Ovary (tissue), 9 donors: ENCODE data around the gene RIC1. TPM values are rescaled to one million over a fixed set of nuclear protein-coding genes. Genes with fewer than 3 reads are reported as not detected.

Experiments
- DNase-seq, 5 donors: peaks; one replicate each; pipeline ENCODE4 v3.0.0-alpha.2; 2019 to 2020
- H3K27ac ChIP-seq, 2 donors: fragments of 200-600 bp; one replicate each; pipeline versions ENCODE4 v1.5.1 to v1.8.0; 2019 to 2022
- H3K27me3 ChIP-seq: fragments of 200-600 bp; one replicate; pipeline ENCODE4 v1.8.0; 2022
- H3K36me3 ChIP-seq: fragments of 200-600 bp; sonication (generic); one replicate; pipeline ENCODE4 v1.5.1; 2019
- H3K4me1 ChIP-seq: one replicate; pipeline ENCODE4 v1.8.1; 2013; ENCODE audit warnings: mild to moderate bottlenecking, moderate library complexity; ENCODE audit not compliant: insufficient read depth
- H3K4me3 ChIP-seq: fragments of 200-600 bp; sonication (generic); one replicate; pipeline ENCODE4 v1.5.1; 2017
- H3K9me3 ChIP-seq, 2 donors: fragments of 200-600 bp in 1 of 2; sonication (generic) in 1 of 2; one replicate each; pipeline versions ENCODE4 v1.5.1 to v1.8.1; 2013 to 2019; ENCODE audit warnings: mild to moderate bottlenecking in 1 of 2, moderate library complexity in 1 of 2
- EP300 ChIP-seq: sonication (generic); formaldehyde crosslinking; IDR thresholded peaks from one replicate; pipeline ENCODE4 v1.6.1; 2017; ENCODE audit warnings: antibody characterized with exemption
- POLR2A ChIP-seq: fragments of 450-650 bp; IDR thresholded peaks from one replicate; pipeline ENCODE4 v1.6.1; 2017; ENCODE audit warnings: antibody characterized with exemption, mild to moderate bottlenecking, moderate library complexity
- WGBS, 3 donors: extraction: QIAGEN DNeasy Blood & Tissue Kit in 1 of 3; methylation state at CpG; one replicate each; pipeline versions ENCODE4 v1.1.5 to v1.1.7; 2013 to 2017; 5-methylcytosine and 5-hydroxymethylcytosine counted together
- intact Hi-C, 4 donors: fragments of 100-400 bp; cut with DNase I; formaldehyde crosslinking; loops; one replicate each; pipeline versions ENCODE4 v1.11.0 to v1.15.1; 2022 to 2023
- polyA plus RNA-seq, 2 donors: library from polyadenylated mRNA; stranded (reverse); fragments of 200-250 nt in 1 of 2; fragments of 350-450 nt in 1 of 2; fragmentation: Illumina TruSeq in 1 of 2; extraction: RNeasy Lipid Tissue Mini Kit (QIAGEN cat#74804) in 1 of 2; gene quantifications; one replicate each; pipeline ENCODE4 v1.2.3, GENCODE V29; 2013 to 2014
- total RNA-seq, 7 donors: library from RNA; depleted of rRNA in 2 of 7; stranded (reverse); fragments of >200 nt in 2 of 7; fragmentation: NEBNext Ultra II Directional in 3 of 7; extraction: Animal tissue kit (Norgen Biotek cat#: 25700) in 3 of 7; gene quantifications; one replicate each; pipeline versions ENCODE4 v1.1.0 to v1.2.4, GENCODE V29; 2016 to 2023
- TF ChIP-seq, protein P1 (sequence below), 3 donors: fragments of 450-650 bp in 2 of 3; fragments of 200-600 bp in 1 of 3; IDR thresholded peaks; one replicate each; pipeline versions ENCODE4 v1.5.1 to v1.8.0; 2016 to 2022; ENCODE audit warnings: antibody characterized with exemption in 3 of 3, mild to moderate bottlenecking in 1 of 3
- donor health status: DM: no; HTN: no; CAD: no; lungs with moderate emphysema.
- donor health status: DM: no; HTN: no; CAD: no.
- donor health status: Bipolar disorder and iron deficiency.
- donor health status: DM: yes; HTN: yes; CAD: no.
- donor health status: DM: no; HTN: no; CAD: no.
- donor health status: DM: yes; HTN: yes; CAD: no.

Gene RIC1
- total and polyA plus RNA-seq, 9 donors, result 6.9 to 35.6 (median 18.0) TPM

DNA sequence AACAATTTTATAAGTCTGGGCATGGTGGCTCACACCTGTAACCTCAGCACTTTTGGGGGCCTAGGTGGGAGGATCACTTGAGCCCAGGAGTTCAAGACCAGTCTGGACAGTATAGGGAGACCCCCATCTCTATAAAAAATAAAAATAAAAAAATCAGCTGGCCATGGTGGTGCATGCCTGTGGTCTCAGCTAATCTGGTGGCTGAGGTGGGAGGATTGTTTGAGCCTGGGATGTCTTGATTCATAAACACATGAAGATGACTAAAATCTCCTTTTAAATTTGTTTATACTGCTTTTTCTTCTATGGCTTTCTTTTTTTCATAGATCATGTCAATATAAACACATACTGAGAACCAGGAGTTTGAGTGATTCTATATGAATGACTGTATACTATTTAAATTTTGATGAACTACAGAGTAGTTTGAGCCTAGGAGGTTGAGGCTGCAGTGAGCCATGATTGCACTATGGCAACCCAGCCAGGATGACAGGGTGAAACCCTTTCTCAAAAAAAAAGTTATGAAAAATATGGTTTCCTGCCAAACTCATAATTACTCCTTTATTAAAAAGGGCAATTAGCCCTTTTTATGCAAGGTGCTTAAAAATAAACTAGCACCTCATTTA lies 14.2 kb downstream of the RIC1 start:
- H3K27ac ChIP-seq, result no peak overlapping the region
- intact Hi-C loops, result no loop called here
- H3K9me3 ChIP-seq, result no peaks in the 10 kb centered on the region
- TF ChIP-seq, protein P1, sequence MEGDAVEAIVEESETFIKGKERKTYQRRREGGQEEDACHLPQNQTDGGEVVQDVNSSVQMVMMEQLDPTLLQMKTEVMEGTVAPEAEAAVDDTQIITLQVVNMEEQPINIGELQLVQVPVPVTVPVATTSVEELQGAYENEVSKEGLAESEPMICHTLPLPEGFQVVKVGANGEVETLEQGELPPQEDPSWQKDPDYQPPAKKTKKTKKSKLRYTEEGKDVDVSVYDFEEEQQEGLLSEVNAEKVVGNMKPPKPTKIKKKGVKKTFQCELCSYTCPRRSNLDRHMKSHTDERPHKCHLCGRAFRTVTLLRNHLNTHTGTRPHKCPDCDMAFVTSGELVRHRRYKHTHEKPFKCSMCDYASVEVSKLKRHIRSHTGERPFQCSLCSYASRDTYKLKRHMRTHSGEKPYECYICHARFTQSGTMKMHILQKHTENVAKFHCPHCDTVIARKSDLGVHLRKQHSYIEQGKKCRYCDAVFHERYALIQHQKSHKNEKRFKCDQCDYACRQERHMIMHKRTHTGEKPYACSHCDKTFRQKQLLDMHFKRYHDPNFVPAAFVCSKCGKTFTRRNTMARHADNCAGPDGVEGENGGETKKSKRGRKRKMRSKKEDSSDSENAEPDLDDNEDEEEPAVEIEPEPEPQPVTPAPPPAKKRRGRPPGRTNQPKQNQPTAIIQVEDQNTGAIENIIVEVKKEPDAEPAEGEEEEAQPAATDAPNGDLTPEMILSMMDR (IDR thresholded peaks at IDR 0.05), result no peak
- TF ChIP-seq POLR2A, result no peak
- TF ChIP-seq EP300, result no peak
- H3K4me3 ChIP-seq, result no peak overlapping the region
- no peaks in the 10 kb centered on the region for H3K27me3 ChIP-seq
- H3K4me1 ChIP-seq, result no peaks in the 10 kb centered on the region
- no peak for DNase-seq
- no peaks in the 10 kb centered on the region for H3K36me3 ChIP-seq

DNA sequence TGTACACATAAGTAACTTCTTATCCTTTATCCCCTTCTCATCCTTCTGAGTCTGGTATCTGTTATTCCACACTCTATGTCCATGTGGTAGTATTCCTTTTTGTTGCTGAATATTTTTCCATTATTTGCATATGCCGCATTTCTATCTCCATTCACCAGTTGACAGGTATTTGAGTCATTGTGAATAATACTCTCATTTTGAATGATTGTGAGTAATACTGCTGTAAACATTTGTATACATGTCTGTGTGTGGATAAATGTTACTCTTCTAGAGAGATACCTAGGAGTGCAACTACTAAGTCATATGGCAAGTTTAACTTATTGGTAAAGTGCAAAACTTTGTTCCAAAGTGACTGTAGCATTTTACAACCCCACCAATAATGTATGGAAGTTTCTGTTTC lies 15.6 kb downstream of the RIC1 start:
- H3K4me1 ChIP-seq, result no peaks in the 10 kb centered on the region
- intact Hi-C loops, result no loop called here
- no peak overlapping the region for H3K27ac ChIP-seq
- H3K4me3 ChIP-seq, result no peak overlapping the region
- WGBS, 3 donors, result 94 to 100% (median 97%) methylated on average over 1 of the region's 1 CpG
- H3K36me3 ChIP-seq, result no peaks in the 10 kb centered on the region
- no peaks in the 10 kb centered on the region for H3K9me3 ChIP-seq
- TF ChIP-seq, protein P1 (IDR thresholded peaks at IDR 0.05), result no peak
- TF ChIP-seq POLR2A (no peak), EP300 (no peak)
- DNase-seq, result no peak
- no peaks in the 10 kb centered on the region for H3K27me3 ChIP-seq

DNA sequence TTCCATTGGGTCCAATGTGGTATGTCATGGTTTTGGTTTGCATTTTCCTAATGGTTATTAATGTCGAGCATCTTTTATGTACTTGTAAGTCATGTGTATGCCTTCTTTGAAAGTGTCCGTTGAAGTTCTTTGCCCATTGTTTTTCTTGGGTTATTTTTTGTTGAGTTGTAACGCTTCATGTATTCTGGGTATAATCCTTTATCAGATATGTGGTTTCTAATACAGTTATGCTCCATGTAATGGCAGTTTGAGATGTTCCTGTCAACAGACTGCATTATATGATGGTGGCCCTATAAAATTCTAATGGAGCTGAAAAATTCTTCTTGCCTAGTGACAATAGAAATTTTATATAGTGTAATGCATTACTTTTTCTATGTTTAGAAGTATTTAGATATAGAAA lies 17.2 kb downstream of the RIC1 start:
- DNase-seq, result no peak
- TF ChIP-seq, protein P1 (IDR thresholded peaks at IDR 0.05), result no peak
- TF ChIP-seq POLR2A (no peak), EP300 (no peak)
- no peaks in the 10 kb centered on the region for H3K36me3 ChIP-seq
- intact Hi-C loops, result no loop called here
- no peaks in the 10 kb centered on the region for H3K9me3 ChIP-seq
- H3K27ac ChIP-seq, result no peak overlapping the region
- H3K4me1 ChIP-seq, result no peaks in the 10 kb centered on the region
- no peak overlapping the region for H3K4me3 ChIP-seq
- 92 to 97% (median 95%) methylated on average over 3 of the region's 3 CpGs for WGBS, 3 donors
- no peaks in the 10 kb centered on the region for H3K27me3 ChIP-seq

DNA sequence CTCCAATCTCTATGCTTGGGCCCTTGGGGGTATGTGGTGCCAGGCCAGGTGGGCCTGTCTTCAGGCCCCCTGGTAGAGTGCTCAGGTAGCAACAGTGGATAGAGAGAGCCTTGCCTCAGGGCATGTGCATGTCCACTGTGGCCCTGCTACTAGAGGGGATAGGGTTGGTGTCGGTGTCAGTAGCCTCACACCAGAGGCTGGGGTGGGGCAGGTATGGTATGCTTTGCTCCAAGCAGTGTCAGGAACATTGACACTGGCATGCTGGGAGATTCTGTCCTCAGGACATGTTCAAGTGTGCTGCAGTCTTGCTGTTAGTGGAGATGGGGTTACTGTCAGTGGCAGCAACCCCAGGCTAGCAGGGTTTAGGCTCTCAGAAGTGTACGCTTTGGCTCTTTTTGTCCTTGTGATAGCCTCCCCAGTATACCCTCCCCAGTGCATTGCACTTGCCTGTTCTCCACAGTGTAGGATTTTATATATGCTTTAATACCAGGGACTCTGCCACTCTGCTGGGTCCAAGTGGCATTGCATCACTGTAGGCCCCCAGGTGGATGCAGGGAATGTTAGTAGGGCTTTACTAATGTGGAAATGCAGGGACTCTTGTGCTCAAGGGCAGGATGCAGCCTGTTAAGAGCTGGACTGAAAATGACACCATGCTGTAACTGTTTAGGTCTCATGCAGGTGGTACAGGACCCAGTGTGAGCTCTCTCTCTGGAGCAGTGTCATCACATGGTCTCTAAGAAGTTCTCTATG lies 21.6 kb downstream of the RIC1 start:
- no peaks in the 10 kb centered on the region for H3K36me3 ChIP-seq
- no peaks in the 10 kb centered on the region for H3K4me1 ChIP-seq
- H3K9me3 ChIP-seq, result no peaks in the 10 kb centered on the region
- H3K27ac ChIP-seq, result no peak overlapping the region
- intact Hi-C loops, result no loop called here
- no peaks in the 10 kb centered on the region for H3K27me3 ChIP-seq
- TF ChIP-seq EP300 (no peak), POLR2A (no peak)
- TF ChIP-seq, protein P1 (IDR thresholded peaks at IDR 0.05), result no peak
- 97 to 100% (median 100%) methylated on average over 2 of the region's 2 CpGs for WGBS, 3 donors
- H3K4me3 ChIP-seq, result no peak overlapping the region
- no peak for DNase-seq
